Suprapubic skin (tissue), 3 donors: ENCODE measurements around the gene PRM2.

Experiments used
- CTCF ChIP-seq, 2 donors: fragments of 200-600 bp in 1 of 2; fragments of 450-650 bp in 1 of 2; sonication (generic) in 1 of 2; IDR thresholded peaks; one replicate each; pipeline ENCODE4 v1.5.1; 2016 to 2019; ENCODE audit warnings: antibody characterized with exemption in 2 of 2, mild to moderate bottlenecking in 1 of 2, moderate library complexity in 1 of 2
- POLR2A ChIP-seq, 2 donors: fragments of 450-650 bp; IDR thresholded peaks; one replicate each; pipeline ENCODE4 v1.6.1; 2017; ENCODE audit warnings: antibody characterized with exemption in 2 of 2, mild to moderate bottlenecking in 2 of 2, moderate library complexity in 2 of 2

- TF ChIP-seq CTCF (IDR thresholded peaks at IDR 0.05) (no peak), POLR2A (IDR thresholded peaks at IDR 0.05) (no peak)
These were observed 1.5 kb upstream of the PRM2 start for GRCh38 chr16:11277607-11278337.
